HEK293 (cell line): ENCODE data around the gene RILPL1.

Source experiments
- CTCF ChIP-seq: fragments of 450-650 bp; formaldehyde crosslinking; IDR thresholded peaks from 2 replicates; pipeline ENCODE4 v1.5.1; 2016; ENCODE audit warnings: missing biosample characterization, missing genetic modification characterization
- KLF10 ChIP-seq: fragments of 450-650 bp; IDR thresholded peaks from 2 replicates; pipeline ENCODE4 v1.5.1; 2018; ENCODE audit warnings: missing biosample characterization, mild to moderate bottlenecking, missing genetic modification characterization
- KLF8 ChIP-seq: fragments of 450-650 bp; formaldehyde crosslinking; IDR thresholded peaks from 2 replicates; pipeline ENCODE4 v1.5.1; 2016; ENCODE audit warnings: missing biosample characterization, missing genetic modification characterization
- ZNF174 ChIP-seq: fragments of 450-650 bp; formaldehyde crosslinking; IDR thresholded peaks from 2 replicates; pipeline ENCODE4 v1.5.0; 2017; ENCODE audit warnings: missing biosample characterization, mild to moderate bottlenecking, missing genetic modification characterization
- ZNF341 ChIP-seq: fragments of 450-650 bp; formaldehyde crosslinking; IDR thresholded peaks from 2 replicates; pipeline ENCODE4; 2016; ENCODE audit warnings: low read depth, missing biosample characterization, missing genetic modification characterization
- ZNF621 ChIP-seq: fragments of 450-650 bp; formaldehyde crosslinking; IDR thresholded peaks from 2 replicates; pipeline ENCODE4 v1.5.1; 2017; ENCODE audit warnings: missing biosample characterization, missing genetic modification characterization
- ZNF629 ChIP-seq: fragments of 450-650 bp; formaldehyde crosslinking; IDR thresholded peaks from 2 replicates; pipeline ENCODE4 v1.5.1; 2017; ENCODE audit warnings: missing biosample characterization, missing genetic modification characterization
- ZNF660 ChIP-seq: fragments of 450-650 bp; IDR thresholded peaks from 2 replicates; pipeline ENCODE4 v1.5.1; 2018; ENCODE audit warnings: missing biosample characterization, mild to moderate bottlenecking, missing genetic modification characterization
- ZSCAN5A ChIP-seq: fragments of 450-650 bp; formaldehyde crosslinking; IDR thresholded peaks from 2 replicates; pipeline ENCODE4 v1.5.1; 2016; ENCODE audit warnings: missing biosample characterization, missing genetic modification characterization
- TF ChIP-seq, protein P1 (sequence below): sonication (generic); formaldehyde crosslinking; IDR thresholded peaks from 2 replicates; pipeline ENCODE4 v1.8.1; 2022; ENCODE audit warnings: mild to moderate bottlenecking, moderate library complexity, missing genetic modification reagents
- TF ChIP-seq, protein P2 (sequence below): fragments of 450-650 bp; formaldehyde crosslinking; IDR thresholded peaks from 2 replicates; pipeline ENCODE4 v1.5.1; 2017; ENCODE audit warnings: missing biosample characterization, missing genetic modification characterization

GRCh38 chr12:123478069-123478468 is 55.5 kb downstream of the RILPL1 start:
- TF ChIP-seq CTCF (tag by site-specific recombination) = no peak
- TF ChIP-seq ZNF629 (tag by site-specific recombination) = no peak
- TF ChIP-seq ZNF341 = no peak
- TF ChIP-seq, protein P1, sequence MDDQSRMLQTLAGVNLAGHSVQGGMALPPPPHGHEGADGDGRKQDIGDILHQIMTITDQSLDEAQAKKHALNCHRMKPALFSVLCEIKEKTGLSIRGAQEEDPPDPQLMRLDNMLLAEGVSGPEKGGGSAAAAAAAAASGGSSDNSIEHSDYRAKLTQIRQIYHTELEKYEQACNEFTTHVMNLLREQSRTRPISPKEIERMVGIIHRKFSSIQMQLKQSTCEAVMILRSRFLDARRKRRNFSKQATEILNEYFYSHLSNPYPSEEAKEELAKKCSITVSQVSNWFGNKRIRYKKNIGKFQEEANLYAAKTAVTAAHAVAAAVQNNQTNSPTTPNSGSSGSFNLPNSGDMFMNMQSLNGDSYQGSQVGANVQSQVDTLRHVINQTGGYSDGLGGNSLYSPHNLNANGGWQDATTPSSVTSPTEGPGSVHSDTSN (CRISPR knock-in tag) = no peak
- no peak for TF ChIP-seq ZSCAN5A (tag by site-specific recombination)
- no peak for TF ChIP-seq ZNF174 (tag by site-specific recombination)
- TF ChIP-seq, protein P2, sequence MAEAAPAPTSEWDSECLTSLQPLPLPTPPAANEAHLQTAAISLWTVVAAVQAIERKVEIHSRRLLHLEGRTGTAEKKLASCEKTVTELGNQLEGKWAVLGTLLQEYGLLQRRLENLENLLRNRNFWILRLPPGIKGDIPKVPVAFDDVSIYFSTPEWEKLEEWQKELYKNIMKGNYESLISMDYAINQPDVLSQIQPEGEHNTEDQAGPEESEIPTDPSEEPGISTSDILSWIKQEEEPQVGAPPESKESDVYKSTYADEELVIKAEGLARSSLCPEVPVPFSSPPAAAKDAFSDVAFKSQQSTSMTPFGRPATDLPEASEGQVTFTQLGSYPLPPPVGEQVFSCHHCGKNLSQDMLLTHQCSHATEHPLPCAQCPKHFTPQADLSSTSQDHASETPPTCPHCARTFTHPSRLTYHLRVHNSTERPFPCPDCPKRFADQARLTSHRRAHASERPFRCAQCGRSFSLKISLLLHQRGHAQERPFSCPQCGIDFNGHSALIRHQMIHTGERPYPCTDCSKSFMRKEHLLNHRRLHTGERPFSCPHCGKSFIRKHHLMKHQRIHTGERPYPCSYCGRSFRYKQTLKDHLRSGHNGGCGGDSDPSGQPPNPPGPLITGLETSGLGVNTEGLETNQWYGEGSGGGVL (tag by site-specific recombination) = no peak
- TF ChIP-seq ZNF660 = no peak
- TF ChIP-seq KLF10 (tag by site-specific recombination) = no peak
- TF ChIP-seq KLF8 (tag by site-specific recombination) = no peak
- TF ChIP-seq ZNF621 (tag by site-specific recombination) = no peak
